Liver (tissue), 3 donors: ENCODE measurements around the gene MRPL18.
"Not testable (repeated sequence)": the region's sequence is repeated elsewhere in the genome, so short reads cannot be mapped to it uniquely, and the experiment has no call there.

ENCODE experiments used
- CTCF ChIP-seq: fragments of 150-350 bp; IDR thresholded peaks from 2 replicates; pipeline ENCODE4 v1.5.1; 2017; ENCODE audit warnings: improper control_type of control experiment, low read depth, low read length; ENCODE audit not compliant: missing input control
- EGR1 ChIP-seq, 2 donors: IDR thresholded peaks; 2 replicates each; pipeline ENCODE4 v1.6.1; 2016 to 2018; ENCODE audit warnings: antibody characterized with exemption in 2 of 2, low read depth in 2 of 2
- FOXA1 ChIP-seq: IDR thresholded peaks from 2 replicates; pipeline ENCODE4 v1.6.1; 2016; ENCODE audit warnings: antibody characterized with exemption
- GABPA ChIP-seq, 2 donors: IDR thresholded peaks in 1 of 2; conservative IDR thresholded peaks in 1 of 2; 2 replicates each; pipeline ENCODE4 v1.6.1; 2016; ENCODE audit warnings: antibody characterized with exemption in 2 of 2, mild to moderate bottlenecking in 1 of 2, moderate library complexity in 1 of 2
- HNF4G ChIP-seq: IDR thresholded peaks from 2 replicates; pipeline ENCODE4 v1.6.1; 2016; ENCODE audit warnings: antibody characterized with exemption
- JUND ChIP-seq, 2 donors: IDR thresholded peaks; 2 replicates each; pipeline ENCODE4 v1.6.1; 2016; ENCODE audit warnings: antibody characterized with exemption in 2 of 2
- NR2F2 ChIP-seq: IDR thresholded peaks from 2 replicates; pipeline ENCODE4 v1.6.1; 2016; ENCODE audit warnings: antibody characterized with exemption
- RAD21 ChIP-seq, 2 donors: IDR thresholded peaks; 2 replicates each; pipeline ENCODE4 v1.6.1; 2016; ENCODE audit warnings: antibody characterized with exemption in 2 of 2, mild to moderate bottlenecking in 2 of 2
- TF ChIP-seq, protein P1 (sequence below): IDR thresholded peaks from 2 replicates; pipeline ENCODE4 v1.6.1; 2016; ENCODE audit warnings: antibody characterized with exemption, mild to moderate bottlenecking
- TF ChIP-seq, protein P2 (sequence below): IDR thresholded peaks from 2 replicates; pipeline ENCODE4 v1.6.1; 2016; ENCODE audit warnings: antibody characterized with exemption
- donor health status: healthy.
- donor health status: healthy.

- TF ChIP-seq NR2F2; CTCF; GABPA (IDR thresholded peaks at IDR 0.05 in 1 of 2, conservative IDR thresholded peaks at IDR 0.05 in 1 of 2); EGR1 (IDR thresholded peaks at IDR 0.05; ENCODE audit: low read depth in 2 of 2); HNF4G; FOXA1; RAD21 (IDR thresholded peaks at IDR 0.05); JUND (IDR thresholded peaks at IDR 0.05): not testable (repeated sequence)
- TF ChIP-seq, protein P1, sequence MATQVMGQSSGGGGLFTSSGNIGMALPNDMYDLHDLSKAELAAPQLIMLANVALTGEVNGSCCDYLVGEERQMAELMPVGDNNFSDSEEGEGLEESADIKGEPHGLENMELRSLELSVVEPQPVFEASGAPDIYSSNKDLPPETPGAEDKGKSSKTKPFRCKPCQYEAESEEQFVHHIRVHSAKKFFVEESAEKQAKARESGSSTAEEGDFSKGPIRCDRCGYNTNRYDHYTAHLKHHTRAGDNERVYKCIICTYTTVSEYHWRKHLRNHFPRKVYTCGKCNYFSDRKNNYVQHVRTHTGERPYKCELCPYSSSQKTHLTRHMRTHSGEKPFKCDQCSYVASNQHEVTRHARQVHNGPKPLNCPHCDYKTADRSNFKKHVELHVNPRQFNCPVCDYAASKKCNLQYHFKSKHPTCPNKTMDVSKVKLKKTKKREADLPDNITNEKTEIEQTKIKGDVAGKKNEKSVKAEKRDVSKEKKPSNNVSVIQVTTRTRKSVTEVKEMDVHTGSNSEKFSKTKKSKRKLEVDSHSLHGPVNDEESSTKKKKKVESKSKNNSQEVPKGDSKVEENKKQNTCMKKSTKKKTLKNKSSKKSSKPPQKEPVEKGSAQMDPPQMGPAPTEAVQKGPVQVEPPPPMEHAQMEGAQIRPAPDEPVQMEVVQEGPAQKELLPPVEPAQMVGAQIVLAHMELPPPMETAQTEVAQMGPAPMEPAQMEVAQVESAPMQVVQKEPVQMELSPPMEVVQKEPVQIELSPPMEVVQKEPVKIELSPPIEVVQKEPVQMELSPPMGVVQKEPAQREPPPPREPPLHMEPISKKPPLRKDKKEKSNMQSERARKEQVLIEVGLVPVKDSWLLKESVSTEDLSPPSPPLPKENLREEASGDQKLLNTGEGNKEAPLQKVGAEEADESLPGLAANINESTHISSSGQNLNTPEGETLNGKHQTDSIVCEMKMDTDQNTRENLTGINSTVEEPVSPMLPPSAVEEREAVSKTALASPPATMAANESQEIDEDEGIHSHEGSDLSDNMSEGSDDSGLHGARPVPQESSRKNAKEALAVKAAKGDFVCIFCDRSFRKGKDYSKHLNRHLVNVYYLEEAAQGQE, result not testable (repeated sequence)
- TF ChIP-seq, protein P2, sequence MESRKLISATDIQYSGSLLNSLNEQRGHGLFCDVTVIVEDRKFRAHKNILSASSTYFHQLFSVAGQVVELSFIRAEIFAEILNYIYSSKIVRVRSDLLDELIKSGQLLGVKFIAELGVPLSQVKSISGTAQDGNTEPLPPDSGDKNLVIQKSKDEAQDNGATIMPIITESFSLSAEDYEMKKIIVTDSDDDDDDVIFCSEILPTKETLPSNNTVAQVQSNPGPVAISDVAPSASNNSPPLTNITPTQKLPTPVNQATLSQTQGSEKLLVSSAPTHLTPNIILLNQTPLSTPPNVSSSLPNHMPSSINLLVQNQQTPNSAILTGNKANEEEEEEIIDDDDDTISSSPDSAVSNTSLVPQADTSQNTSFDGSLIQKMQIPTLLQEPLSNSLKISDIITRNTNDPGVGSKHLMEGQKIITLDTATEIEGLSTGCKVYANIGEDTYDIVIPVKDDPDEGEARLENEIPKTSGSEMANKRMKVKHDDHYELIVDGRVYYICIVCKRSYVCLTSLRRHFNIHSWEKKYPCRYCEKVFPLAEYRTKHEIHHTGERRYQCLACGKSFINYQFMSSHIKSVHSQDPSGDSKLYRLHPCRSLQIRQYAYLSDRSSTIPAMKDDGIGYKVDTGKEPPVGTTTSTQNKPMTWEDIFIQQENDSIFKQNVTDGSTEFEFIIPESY, result not testable (repeated sequence)
These were observed 42.1 kb upstream of the MRPL18 start for GRCh38 chr6:159748127-159748526.
